Measurements from ENCODE around the gene ZDHHC14. TPM values are rescaled to one million over a fixed set of nuclear protein-coding genes. Genes with fewer than 3 reads are reported as not detected.
"Not testable (repeated sequence)": the region's sequence is repeated elsewhere in the genome, so short reads cannot be mapped to it uniquely, and the experiment has no call there.

Gene ZDHHC14
- total RNA-seq, 2 experiments from 2014 or later: 7.9 to 32.7 TPM

DNA sequence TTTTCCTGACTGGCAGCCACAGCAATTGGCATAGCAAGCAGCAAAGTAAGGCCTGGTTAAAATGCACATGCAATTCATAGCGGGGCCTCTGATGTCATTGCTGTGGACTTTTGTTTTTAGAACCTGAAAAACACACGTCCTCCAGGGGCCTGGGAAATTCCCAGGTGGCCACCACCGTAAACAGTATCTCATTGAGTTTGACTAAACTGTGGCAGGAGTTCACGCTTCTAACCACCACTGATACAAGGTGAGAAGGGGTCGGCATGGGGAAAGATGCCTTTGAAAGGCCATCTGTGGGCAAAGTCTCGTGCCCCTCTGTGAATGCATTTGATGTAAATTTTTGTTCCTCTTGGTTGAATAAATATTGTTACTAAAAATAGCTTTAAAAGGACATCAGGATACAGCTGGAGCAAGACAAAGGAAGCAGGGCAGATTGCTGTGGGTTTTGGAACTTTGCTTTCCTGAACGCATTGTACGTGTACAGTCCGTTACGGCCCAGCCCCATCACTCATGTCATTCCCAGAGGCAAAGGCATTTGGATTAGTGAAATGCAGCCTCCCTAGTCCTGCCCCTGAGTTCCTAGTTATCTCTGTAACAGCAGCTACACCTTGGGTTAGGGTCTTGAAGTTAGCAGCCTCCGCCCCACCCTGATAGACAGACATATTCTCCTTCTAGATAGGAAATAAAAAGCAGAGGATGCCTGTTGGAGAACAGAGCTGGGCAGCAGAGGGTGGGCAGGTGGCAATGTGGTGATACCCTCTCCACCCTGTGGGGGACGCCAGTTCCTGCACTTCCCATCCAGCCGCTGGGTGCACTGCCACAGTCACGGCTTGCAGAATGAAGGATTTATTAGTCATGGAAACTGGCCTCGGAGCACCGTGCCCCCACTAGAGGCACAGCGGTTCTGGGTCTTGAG lies 80.3 kb downstream of the ZDHHC14 start:
- DNase-seq (peak; percentile 74), ATAC-seq (peak; percentile 59)
- H3K9me3 Mint-ChIP-seq (ENCODE audit: low read depth): no peaks in the 10 kb centered on the region
- peaks cover 6% of the 10 kb centered on the region for H3K36me3 Mint-ChIP-seq
- H3K4me3 Mint-ChIP-seq: no peak overlapping the region
- CTCF ChIA-PET: interaction anchor here (0.6 to 1.4 kb wide), 4 partner anchors 16 to 300 kb away, joined by 3 to 4 read pairs (median 3); no protein-coding TSS in a partner anchor
- H3K27me3 Mint-ChIP-seq: no peaks in the 10 kb centered on the region
- H3K27ac Mint-ChIP-seq: peak overlapping the region; percentile 71
- peaks cover 58% of the 10 kb centered on the region for H3K4me1 Mint-ChIP-seq

GRCh38 chr6:157462956-157463742 lies 82.2 kb downstream of the ZDHHC14 start:
- CTCF ChIA-PET: interaction anchor here (1.0 kb wide), 1 partner anchor 31 kb away, joined by 3 read pairs; no protein-coding TSS in a partner anchor
- Mint-ChIP-seq H3K4me3 (no peak overlapping the region), H3K27ac (peak overlapping the region; percentile 25), H3K27me3 (no peaks in the 10 kb centered on the region), H3K9me3 (ENCODE audit: low read depth) (no peaks in the 10 kb centered on the region), H3K36me3 (peaks cover 10% of the 10 kb centered on the region), H3K4me1 (peaks cover 46% of the 10 kb centered on the region)
- ATAC-seq (no peak), DNase-seq (no peak)

DNA sequence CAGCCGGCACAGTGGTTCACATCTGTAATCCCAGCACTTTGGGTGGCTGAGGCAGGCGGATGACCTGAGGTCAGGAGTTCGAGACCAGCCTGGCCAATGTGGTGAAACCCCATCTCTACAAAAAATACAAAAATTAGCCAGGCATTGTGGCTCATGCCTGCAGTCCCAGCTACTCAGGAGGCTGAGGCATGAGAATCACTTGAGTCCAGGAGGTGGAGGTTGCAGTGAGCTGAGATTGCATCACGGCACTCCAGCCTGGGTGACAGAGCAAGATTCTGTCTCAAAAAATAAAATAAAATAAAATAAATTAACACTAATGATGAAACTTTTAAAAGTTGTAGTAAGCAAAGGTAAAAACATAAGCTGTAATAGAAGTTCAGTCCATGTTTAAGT lies 82.7 kb downstream of the ZDHHC14 start:
- not testable (repeated sequence) for DNase-seq; H3K9me3 Mint-ChIP-seq (ENCODE audit: low read depth); H3K4me3 Mint-ChIP-seq; ATAC-seq; H3K27me3 Mint-ChIP-seq
- peaks cover 46% of the 10 kb centered on the region for H3K4me1 Mint-ChIP-seq
- H3K36me3 Mint-ChIP-seq: peaks cover 10% of the 10 kb centered on the region
- H3K27ac Mint-ChIP-seq: peak overlapping the region; percentile 25
- CTCF ChIA-PET: interaction anchor here (1.4 to 1.5 kb wide), 2 partner anchors 86 to 203 kb away, joined by 3 to 4 read pairs; no protein-coding TSS in a partner anchor

DNA sequence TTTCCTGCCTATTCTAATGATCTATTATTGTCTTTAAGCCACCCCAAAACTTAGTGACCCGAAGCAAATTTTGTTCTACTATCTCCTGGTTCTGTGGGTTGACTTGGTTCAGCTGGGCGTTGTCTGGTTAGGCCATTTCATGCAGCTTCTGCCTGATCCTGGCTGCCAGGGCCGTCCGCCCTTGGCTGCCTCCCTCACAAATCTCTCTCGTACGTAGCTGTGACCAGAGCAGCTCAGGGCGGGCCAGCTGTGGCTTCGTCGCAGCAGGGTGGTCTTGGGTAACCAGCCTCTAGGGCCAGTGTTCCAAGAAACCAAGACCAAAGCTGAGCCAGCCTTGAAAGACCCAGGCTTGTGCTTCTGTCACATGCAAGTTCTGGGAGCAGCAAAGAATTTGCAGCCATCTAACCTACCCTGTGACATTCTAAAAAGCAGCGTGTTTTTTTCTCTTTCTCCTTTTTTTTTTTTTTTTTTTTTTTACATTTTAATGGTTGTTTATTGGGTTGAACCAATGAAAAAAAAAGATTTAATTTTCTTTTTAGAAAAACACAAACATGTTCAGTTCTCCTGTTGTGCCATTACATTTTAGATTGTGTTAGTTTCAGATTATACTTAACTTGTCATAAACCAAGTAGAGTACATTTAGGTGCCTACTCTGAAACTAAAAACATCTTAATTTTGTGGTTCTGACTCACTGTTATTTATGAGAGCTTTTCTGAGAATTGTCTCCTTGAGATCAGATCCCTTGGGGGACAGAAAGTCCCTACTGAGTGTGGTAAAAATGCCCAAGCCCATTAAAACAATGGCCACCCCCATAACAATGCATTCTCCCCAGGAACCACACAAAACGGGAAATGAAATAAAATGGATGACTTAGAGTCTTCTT lies 83.9 kb downstream of the ZDHHC14 start:
- H3K4me1 Mint-ChIP-seq: peaks cover 38% of the 10 kb centered on the region
- no peaks in the 10 kb centered on the region for H3K9me3 Mint-ChIP-seq (ENCODE audit: low read depth)
- CTCF ChIA-PET: interaction anchor here (0.6 to 1.5 kb wide), 4 partner anchors 85 to 447 kb away, joined by 3 to 4 read pairs (median 3); no protein-coding TSS in a partner anchor
- no peak overlapping the region for H3K4me3 Mint-ChIP-seq
- ATAC-seq: peak; percentile 72
- H3K27ac Mint-ChIP-seq: peak overlapping the region; percentile 79
- no peaks in the 10 kb centered on the region for H3K27me3 Mint-ChIP-seq
- peaks cover 7% of the 10 kb centered on the region for H3K36me3 Mint-ChIP-seq
- DNase-seq: no peak

- CTCF ChIA-PET: interaction anchor here (1.4 kb wide), 1 partner anchor 10 kb away, joined by 3 read pairs; no protein-coding TSS in a partner anchor
- DNase-seq: no peak
These were observed 85.3 kb downstream of the ZDHHC14 start for GRCh38 chr6:157466342-157466648.

DNA sequence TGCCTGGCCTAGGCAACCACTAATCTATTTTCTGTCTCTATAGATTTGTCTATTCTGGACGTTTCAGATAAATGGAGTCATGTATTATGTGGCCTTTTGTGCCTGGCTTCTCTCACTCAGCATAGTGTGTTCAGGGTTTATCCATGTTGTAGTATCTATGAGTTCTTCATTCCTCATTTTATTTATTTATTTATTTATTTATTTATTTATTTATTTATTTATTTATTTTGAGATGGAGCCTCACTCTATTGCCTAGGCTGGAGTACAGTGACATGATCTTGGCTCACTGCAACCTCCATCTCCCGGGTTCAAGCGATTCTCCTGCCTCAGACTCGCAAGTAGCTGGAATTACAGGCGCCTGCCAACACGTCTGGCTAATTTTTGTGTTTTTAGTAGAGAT lies 86.3 kb downstream of the ZDHHC14 start:
- H3K27me3 Mint-ChIP-seq; H3K4me3 Mint-ChIP-seq; H3K36me3 Mint-ChIP-seq; H3K27ac Mint-ChIP-seq; DNase-seq; ATAC-seq; CTCF ChIA-PET; H3K9me3 Mint-ChIP-seq (ENCODE audit: low read depth): not testable (repeated sequence)
- peaks cover 23% of the 10 kb centered on the region for H3K4me1 Mint-ChIP-seq

More at GRCh38 chr6:157466342-157466648, 85.3 kb downstream of the ZDHHC14 start:
- Mint-ChIP-seq H3K4me1 (peaks cover 27% of the 10 kb centered on the region), H3K27ac (no peak overlapping the region), H3K9me3 (ENCODE audit: low read depth) (no peaks in the 10 kb centered on the region), H3K36me3 (peaks cover 7% of the 10 kb centered on the region), H3K27me3 (no peaks in the 10 kb centered on the region), H3K4me3 (no peak overlapping the region)
- no peak for ATAC-seq

DNA sequence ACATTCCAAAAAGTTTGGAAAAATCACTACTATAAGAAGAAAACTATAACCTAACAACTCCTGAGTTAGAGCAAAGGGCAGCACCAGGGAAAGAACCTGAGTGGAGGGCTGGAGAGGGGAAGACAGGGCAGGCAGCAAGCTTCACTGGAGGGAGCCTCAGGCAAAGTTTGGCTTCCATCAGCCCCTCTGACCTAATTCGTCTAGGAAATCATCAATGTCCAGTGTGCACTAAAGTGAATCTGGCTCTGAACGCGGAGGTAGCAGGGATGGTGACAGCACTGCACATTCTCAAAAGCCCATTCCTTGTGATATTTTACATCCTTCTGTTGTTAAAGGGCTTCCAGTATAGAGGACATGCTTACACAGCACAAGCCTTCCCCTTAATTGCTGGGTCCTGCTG lies 87.1 kb downstream of the ZDHHC14 start:
- H3K9me3 Mint-ChIP-seq (ENCODE audit: low read depth): no peaks in the 10 kb centered on the region
- peaks cover 23% of the 10 kb centered on the region for H3K4me1 Mint-ChIP-seq
- no peak overlapping the region for H3K27ac Mint-ChIP-seq
- H3K36me3 Mint-ChIP-seq: peaks cover 7% of the 10 kb centered on the region
- no peak overlapping the region for H3K4me3 Mint-ChIP-seq
- DNase-seq: no peak
- no peak for ATAC-seq
- CTCF ChIA-PET: no interaction called here
- no peaks in the 10 kb centered on the region for H3K27me3 Mint-ChIP-seq

- CTCF ChIA-PET: no interaction called here
- Mint-ChIP-seq H3K4me1 (peaks cover 20% of the 10 kb centered on the region), H3K27ac (no peak overlapping the region), H3K27me3 (no peaks in the 10 kb centered on the region), H3K36me3 (peaks cover 6% of the 10 kb centered on the region), H3K4me3 (no peak overlapping the region), H3K9me3 (ENCODE audit: low read depth) (no peaks in the 10 kb centered on the region)
- ATAC-seq (no peak), DNase-seq (no peak)
These were observed 87.6 kb downstream of the ZDHHC14 start for GRCh38 chr6:157468574-157468973.

DNA sequence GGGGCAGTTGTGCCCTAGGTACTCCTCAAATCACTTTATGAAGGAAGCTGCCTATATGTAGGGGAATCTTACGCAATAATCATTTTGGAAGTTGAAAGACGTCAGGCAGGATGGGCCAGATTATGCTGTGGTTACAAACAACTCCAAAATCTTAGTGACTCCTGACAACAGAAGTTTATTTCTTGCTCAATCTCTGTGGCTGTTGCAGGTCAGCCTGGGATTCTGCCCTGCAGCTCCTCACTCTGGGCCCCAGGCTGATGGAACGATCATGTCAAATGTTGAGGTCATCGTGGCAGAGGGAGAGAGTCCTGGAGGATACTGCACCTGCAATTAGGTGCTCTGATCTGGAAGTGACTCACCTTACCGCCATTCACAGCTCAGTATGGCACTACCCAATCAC lies 88.4 kb downstream of the ZDHHC14 start:
- CTCF ChIA-PET: no interaction called here
- Mint-ChIP-seq H3K36me3 (peaks cover 6% of the 10 kb centered on the region), H3K4me1 (peaks cover 16% of the 10 kb centered on the region), H3K27me3 (no peaks in the 10 kb centered on the region), H3K27ac (no peak overlapping the region), H3K9me3 (ENCODE audit: low read depth) (no peaks in the 10 kb centered on the region), H3K4me3 (no peak overlapping the region)
- ATAC-seq: no peak
- no peak for DNase-seq

DNA sequence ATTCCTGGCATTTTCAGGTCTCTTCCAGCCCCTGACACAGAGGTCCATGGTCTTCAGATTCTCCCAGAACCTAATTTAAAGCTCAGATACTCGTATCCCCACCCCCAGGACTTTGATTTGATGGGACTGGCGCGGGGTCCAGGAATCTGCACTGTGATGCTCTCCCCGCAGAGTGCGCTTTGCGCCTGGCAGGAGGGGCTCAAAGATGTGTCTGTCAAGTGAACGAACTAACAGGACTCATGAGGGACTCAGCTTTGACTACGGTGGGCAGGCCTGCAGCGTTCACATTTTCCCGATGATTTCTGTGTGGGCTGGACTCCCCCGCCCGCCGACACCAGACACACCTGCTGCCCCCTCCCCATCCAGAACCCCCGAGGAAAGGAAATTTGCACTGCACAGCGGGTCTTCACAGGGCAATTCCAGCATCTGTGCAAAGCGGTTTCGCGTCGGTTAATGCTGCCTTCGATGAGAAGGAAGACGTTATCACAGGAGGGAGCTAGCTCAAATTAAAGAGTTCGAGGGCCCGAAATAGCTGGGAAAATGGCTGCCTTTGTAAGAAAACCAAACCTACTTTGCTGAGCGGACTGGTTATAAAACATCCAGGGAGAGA lies 90.2 kb downstream of the ZDHHC14 start:
- Mint-ChIP-seq H3K4me3 (no peak overlapping the region), H3K9me3 (ENCODE audit: low read depth) (peaks cover 3% of the 10 kb centered on the region), H3K36me3 (peaks cover 9% of the 10 kb centered on the region), H3K27ac (no peak overlapping the region), H3K4me1 (peaks cover 9% of the 10 kb centered on the region), H3K27me3 (no peaks in the 10 kb centered on the region)
- CTCF ChIA-PET: no interaction called here
- DNase-seq (no peak), ATAC-seq (no peak)

DNA sequence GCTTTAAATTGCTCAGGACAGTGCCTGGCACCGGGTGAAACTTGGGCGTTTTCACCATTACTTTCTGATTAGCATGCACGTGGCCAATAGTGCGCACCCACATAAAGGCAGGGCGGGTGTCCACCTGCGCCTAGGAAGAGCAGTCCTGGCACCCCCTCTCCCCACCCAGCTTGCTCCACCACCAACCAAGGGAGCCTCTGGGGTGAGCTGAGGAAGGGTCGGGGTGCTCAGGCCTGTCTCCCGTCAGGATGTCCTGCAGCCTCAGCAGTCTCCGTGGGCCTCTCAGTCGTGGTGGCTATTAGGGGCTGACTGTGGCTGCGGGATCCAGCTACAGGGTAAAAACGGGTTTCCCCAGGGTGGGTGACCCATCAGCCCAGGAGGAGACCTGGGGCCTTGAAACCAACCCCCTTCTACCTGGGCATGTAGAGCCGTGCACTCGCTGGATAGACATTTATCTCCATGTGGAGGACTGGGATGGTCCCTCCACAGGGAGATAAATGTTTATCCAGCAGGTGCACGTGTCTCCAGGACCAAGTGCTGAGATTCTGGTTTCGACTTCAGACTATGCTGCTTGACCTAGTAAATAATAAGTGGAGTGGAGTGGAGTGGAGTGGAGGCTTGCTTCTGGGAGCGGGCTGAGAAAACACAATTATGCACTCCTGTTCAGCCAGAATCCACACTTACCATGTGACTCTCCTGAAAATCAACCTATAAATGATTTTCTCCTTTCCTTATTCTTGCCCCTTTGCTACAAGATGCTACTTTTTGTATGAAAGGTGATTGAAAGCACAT lies 91.1 kb downstream of the ZDHHC14 start:
- Mint-ChIP-seq H3K4me1 (peaks cover 14% of the 10 kb centered on the region), H3K27ac (no peak overlapping the region), H3K9me3 (ENCODE audit: low read depth) (peaks cover 3% of the 10 kb centered on the region), H3K27me3 (no peaks in the 10 kb centered on the region), H3K36me3 (peaks cover 9% of the 10 kb centered on the region), H3K4me3 (no peak overlapping the region)
- CTCF ChIA-PET: no interaction called here
- DNase-seq (no peak), ATAC-seq (no peak)

DNA sequence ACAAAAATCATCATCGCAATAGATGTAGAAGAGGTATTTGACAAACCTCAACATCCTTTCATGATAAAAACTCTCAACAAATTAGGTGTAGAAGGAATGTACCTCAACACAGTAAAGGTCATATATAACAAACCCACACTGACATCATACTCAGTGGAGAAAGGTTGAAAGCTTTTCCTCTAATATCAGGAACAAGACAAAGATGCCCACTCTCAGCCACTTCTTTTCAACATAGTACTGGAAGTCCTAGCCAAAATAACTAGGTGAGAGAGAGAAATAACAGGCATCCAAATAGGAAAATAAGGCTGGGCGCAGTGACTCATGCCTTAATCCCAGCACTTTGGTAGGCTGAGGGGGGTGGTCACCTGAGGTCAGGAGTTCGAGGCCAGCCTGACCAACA lies 95.8 kb downstream of the ZDHHC14 start:
- H3K4me3 Mint-ChIP-seq: no peak overlapping the region
- no peaks in the 10 kb centered on the region for H3K27me3 Mint-ChIP-seq
- peaks cover 17% of the 10 kb centered on the region for H3K4me1 Mint-ChIP-seq
- H3K9me3 Mint-ChIP-seq (ENCODE audit: low read depth): peaks cover 3% of the 10 kb centered on the region
- peaks cover 10% of the 10 kb centered on the region for H3K36me3 Mint-ChIP-seq
- DNase-seq: no peak
- no peak for ATAC-seq
- CTCF ChIA-PET: no interaction called here
- no peak overlapping the region for H3K27ac Mint-ChIP-seq

Data from activated CD8-positive, alpha-beta memory T cell treated with anti-CD3 and anti-CD28 coated beads, Interleukin-2, amount 10 ng/mL, durations not matched to agents 7 days and 5 days (primary cell).